Endothelial cell of umbilical vein (primary cell): ENCODE results near the gene HS3ST3A1.

ENCODE experiments used
- EZH2 ChIP-seq: IDR thresholded peaks from 2 replicates; pipeline ENCODE4 v1.6.1; 2012; ENCODE audit warnings: borderline replicate concordance, low read depth, mild to moderate bottlenecking, moderate library complexity, low read length, inconsistent platforms; ENCODE audit not compliant: severe bottlenecking
- FOS ChIP-seq: IDR thresholded peaks from 2 replicates; pipeline ENCODE4 v1.6.1; 2011; ENCODE audit warnings: mild to moderate bottlenecking, low read length, moderate library complexity, borderline replicate concordance; ENCODE audit not compliant: insufficient read depth
- GATA2 ChIP-seq: IDR thresholded peaks from 2 replicates; pipeline ENCODE4 v1.7.0; 2011; ENCODE audit warnings: low read depth, mild to moderate bottlenecking, moderate library complexity, mixed read lengths, low read length; ENCODE audit not compliant: insufficient read length, insufficient read depth
- JUN ChIP-seq: IDR thresholded peaks from 2 replicates; pipeline ENCODE4 v1.6.1; 2011; ENCODE audit warnings: borderline replicate concordance, low read depth; ENCODE audit not compliant: insufficient read length, insufficient read depth
- MYC ChIP-seq: IDR thresholded peaks from one replicate; pipeline ENCODE4 v1.6.1; 2011; ENCODE audit warnings: mild to moderate bottlenecking, low read depth, low read length
- POLR2A ChIP-seq: IDR thresholded peaks from 2 replicates; pipeline ENCODE4 v1.6.1; 2012; ENCODE audit warnings: low read depth, mild to moderate bottlenecking, control low read depth, low read length
- POLR2AphosphoS5 ChIP-seq: IDR thresholded peaks from 2 replicates; pipeline ENCODE4 v1.6.1; 2012; ENCODE audit warnings: low read depth, mild to moderate bottlenecking, control low read depth, low read length, moderate library complexity; ENCODE audit not compliant: insufficient read depth
- TF ChIP-seq, protein P1 (sequence below), 2 donors: IDR thresholded peaks; 1 replicate in 1 of 2; 2 replicates in 1 of 2; pipeline ENCODE4 v1.5.1; 2011; ENCODE audit warnings: low read length in 2 of 2, mild to moderate bottlenecking in 2 of 2, moderate library complexity in 2 of 2, control low read depth in 1 of 2, inconsistent platforms in 1 of 2, low read depth in 1 of 2; ENCODE audit not compliant: insufficient read depth in 1 of 2; ENCODE audit errors: extremely low read depth in 1 of 2
- TF ChIP-seq, protein P2 (sequence below): IDR thresholded peaks from 2 replicates; pipeline ENCODE4 v1.6.1; 2011; ENCODE audit not compliant: insufficient read depth, insufficient read length

DNA sequence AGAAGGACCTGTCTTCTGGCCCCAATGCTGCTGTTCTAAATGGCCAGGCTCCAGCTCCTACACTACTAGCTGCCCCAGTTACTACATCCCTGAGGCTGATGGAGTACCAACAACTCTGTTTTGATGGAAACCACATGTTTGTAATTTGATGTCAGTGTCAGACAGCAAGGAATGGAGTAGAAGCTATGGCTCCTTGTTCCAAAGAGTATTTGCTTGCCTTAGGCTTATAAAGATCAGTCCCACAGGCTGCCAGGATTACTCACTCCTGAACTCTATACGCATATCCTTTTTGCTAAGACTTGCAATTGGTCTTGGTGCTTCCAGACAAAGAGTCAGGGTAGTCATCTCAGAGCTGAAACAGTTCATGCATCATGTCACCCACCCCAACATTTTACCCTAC, 139.6 kb downstream of the HS3ST3A1 start:
- TF ChIP-seq, protein P1, sequence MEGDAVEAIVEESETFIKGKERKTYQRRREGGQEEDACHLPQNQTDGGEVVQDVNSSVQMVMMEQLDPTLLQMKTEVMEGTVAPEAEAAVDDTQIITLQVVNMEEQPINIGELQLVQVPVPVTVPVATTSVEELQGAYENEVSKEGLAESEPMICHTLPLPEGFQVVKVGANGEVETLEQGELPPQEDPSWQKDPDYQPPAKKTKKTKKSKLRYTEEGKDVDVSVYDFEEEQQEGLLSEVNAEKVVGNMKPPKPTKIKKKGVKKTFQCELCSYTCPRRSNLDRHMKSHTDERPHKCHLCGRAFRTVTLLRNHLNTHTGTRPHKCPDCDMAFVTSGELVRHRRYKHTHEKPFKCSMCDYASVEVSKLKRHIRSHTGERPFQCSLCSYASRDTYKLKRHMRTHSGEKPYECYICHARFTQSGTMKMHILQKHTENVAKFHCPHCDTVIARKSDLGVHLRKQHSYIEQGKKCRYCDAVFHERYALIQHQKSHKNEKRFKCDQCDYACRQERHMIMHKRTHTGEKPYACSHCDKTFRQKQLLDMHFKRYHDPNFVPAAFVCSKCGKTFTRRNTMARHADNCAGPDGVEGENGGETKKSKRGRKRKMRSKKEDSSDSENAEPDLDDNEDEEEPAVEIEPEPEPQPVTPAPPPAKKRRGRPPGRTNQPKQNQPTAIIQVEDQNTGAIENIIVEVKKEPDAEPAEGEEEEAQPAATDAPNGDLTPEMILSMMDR (IDR thresholded peaks at IDR 0.05; ENCODE audit: extremely low read depth in 1 of 2, insufficient read depth in 1 of 2, low read depth in 1 of 2, low read length in 2 of 2) = no peak
- TF ChIP-seq POLR2A = no peak
- no peak for TF ChIP-seq POLR2AphosphoS5
- TF ChIP-seq, protein P2, sequence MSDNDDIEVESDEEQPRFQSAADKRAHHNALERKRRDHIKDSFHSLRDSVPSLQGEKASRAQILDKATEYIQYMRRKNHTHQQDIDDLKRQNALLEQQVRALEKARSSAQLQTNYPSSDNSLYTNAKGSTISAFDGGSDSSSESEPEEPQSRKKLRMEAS = no peak
- no peak for TF ChIP-seq EZH2
- no peak for TF ChIP-seq FOS
- no peak for TF ChIP-seq GATA2
- no peak for TF ChIP-seq JUN
- TF ChIP-seq MYC = no peak
